NCI-H128 (cell line): ENCODE data around the gene SERPINB1.

Source experiments
- DNase-seq: peaks from one replicate; lab custom pipeline; 2025; ENCODE audit not compliant: unreplicated experiment; lab: John Stamatoyannopoulos, UW

The SERPINB1 gene

DNA sequence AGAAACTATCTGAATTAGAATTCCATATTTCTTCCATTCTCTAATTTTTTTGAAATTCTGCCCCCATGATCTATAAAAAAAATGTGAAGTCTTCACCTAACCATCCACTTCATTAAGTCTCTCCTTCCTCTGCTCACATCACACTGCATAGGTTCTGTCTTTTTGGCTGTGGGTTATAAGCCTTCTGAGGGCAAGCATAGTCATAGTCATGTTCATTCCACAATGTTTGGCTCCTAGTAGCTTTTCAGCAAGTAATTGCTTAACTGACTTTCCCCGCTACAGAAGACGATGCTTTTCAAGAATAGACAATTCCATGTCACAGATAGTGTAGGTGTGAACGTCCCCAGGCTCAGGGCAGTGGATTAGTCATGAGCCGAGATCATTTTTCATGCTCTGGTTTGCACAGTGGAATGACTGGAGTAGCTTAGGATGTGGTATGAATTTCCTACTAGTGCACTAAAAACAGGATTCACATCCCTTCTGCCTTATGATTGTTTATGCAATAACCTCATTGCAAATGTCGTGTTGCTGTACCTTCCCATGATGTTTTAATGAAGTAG, 47.4 kb downstream of the SERPINB1 start:
- DNase-seq = no peak

DNA sequence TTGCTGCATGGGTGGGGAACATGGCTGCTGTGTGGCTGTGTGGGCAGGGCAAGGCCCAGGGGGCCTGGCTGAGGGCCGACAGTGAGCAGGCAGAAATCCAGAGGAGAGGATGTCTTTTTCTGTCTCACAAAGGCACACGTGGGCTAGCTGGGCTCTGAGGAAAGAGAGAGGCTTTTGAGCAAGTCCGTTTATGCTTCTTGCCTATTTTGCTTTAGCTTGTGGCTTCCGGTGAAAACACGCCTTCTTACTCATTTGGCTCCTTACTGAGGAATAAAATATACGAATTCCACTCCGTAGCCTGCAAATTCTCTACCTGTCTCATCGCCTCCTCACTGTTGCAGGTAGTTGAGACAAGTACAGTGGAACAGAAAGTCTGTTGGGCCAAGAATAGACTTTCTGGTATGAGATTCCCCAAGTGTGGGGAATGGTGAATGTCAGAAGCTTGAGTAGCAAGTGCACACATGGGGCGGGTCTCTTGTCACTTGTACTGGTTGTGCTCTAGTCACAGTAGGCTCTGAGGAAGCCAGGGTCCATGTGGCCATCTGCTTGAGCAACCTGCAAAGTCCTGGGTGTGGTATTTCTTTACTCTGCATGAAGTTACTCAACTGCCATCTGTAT, 48.0 kb downstream of the SERPINB1 start:
- DNase-seq = no peak

- no peak for DNase-seq
Observed at GRCh38 chr6:2792330-2793110, 49.1 kb downstream of the SERPINB1 start.

DNA sequence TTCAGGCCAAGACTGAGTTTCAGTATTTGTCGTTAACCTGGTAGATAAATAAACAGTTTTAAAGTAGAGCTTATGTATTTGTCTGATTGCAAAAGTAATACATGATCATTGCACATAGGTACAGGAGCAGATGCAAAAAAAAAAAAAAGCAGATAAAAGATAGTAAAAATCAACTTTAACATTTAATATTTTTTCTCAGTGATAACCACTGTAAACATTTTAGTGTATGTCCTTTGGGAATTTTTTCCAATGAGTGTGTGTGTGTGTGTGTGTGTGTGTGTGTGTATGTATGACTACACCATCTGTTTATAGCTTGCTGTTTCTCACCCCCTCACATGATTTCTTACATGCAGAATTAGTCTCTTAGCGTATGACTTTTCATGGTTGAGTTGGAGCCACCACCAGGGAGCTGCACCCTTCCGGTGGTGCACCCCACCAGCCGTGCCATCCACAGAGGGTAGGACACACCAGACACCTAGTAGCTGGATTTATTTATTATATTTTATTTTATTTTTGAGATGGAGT, 50.2 kb downstream of the SERPINB1 start:
- DNase-seq = no peak

- DNase-seq = no peak
Observed at GRCh38 chr6:2790588-2791449, 50.8 kb downstream of the SERPINB1 start.

GRCh38 chr6:2786269-2786668, 55.4 kb downstream of the SERPINB1 start:
- no peak for DNase-seq

- DNase-seq = no peak
Observed at GRCh38 chr6:2784930-2785329, 56.7 kb downstream of the SERPINB1 start.

DNA sequence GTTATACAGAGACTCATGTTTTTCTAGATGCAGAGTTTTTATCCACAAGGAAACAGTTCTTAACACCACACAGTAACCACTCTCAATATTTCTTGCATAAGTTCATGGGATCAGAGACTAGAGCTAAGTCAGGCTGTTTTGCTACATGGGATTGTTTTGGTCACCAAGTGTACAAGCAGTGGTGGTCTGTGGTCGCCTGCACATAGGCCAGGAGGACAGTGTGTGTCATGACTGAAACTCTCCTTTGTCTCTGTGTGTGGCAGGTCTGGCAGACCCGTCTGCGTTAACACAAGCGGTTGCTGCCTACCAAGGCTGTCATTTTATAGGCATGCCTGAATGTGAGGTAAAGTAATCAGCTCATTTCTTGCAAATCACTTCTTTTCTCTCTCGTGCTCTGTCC, 57.6 kb downstream of the SERPINB1 start:
- DNase-seq = no peak

DNA sequence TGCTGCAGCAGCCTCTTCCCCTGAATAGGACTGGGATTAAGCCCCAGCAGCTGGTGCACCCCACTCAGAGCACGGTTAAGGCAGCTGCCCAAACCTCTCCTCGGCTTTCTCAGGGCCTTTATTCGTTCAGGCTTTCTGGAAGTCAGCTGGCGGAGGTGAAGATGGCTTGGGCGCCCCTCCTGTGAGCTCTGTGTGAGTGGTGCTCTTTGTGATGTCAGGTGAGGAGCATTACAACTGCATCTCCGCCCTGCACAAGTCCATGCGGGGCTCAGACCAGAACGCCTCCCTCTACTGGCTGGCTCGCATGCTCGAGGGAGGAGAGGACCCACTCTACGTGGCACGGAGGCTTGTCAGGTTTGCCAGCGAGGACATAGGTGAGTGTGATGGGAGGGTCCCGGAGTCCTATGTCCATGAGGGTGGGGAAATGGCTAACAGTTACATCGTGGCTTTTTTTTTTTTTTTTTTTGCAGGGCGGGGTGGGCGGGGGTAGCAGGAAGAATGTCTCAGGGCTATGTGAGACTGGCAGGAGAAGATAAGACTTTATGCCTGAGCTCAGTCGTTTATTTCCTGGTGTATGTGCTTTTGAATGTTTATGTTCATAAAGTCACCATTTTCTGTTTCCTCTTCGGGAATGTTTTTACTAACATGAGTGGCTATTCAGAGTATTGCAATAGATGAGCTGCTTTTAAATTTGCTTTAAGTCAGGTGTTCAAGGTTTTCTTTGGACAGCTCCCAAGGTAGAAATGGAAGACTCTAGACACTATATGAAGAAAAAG, 58.3 kb downstream of the SERPINB1 start:
- no peak for DNase-seq

- no peak for DNase-seq
Observed at GRCh38 chr6:2782825-2783187, 58.9 kb downstream of the SERPINB1 start.

- DNase-seq = no peak
Observed at GRCh38 chr6:2782356-2782708, 59.3 kb downstream of the SERPINB1 start.
